GM18508 (cell line): ENCODE results near the gene STXBP6.
"Not testable (repeated sequence)": the region's sequence is repeated elsewhere in the genome, so short reads cannot be mapped to it uniquely, and the experiment has no call there.

Source experiments
- ATAC-seq: cut with Tn5 transposase; IDR thresholded peaks from one replicate; pipeline ENCODE4 v1.9.1; 2021; ENCODE audit warnings: moderate number of reproducible peaks; ENCODE audit not compliant: insufficient read depth, unreplicated experiment

Gene STXBP6

DNA sequence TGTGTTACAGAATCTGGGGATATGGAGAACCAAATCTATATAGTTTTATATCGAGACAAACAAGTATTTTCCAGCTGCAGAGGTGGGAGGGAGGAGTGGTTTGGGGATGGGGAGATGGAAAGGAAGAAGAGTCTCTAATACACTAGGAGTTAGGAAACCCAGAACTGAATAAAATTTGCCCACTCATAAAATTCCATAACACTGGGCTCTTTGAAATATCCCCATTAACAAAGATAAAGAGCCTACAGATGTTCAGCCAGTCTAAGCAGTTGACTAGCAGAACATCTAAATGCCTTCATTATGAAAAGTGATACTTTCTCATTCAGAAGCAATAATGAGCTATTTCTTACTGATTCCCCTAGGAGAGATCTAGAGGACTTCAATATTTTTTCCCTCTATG, 264.2 kb downstream of the STXBP6 start:
- no peak for ATAC-seq

DNA sequence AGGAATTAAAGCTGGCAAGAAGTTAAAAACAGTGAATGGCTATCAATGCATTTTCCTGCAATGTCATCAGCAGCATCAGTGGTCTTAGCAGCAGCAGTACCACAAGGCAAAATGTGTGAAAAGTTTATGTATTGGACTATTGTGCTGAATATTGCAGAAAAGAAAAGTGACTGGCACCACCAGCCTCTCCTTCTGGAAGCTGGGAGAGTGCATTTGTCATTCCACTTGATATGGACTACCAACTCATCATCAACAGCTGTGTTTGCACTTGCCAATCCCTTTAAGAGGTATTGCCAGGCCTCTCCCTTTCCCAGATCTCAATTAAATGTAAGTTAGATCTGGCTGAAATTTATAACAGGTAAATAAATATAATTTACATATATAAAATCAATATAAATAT, 265.0 kb downstream of the STXBP6 start:
- ATAC-seq, result no peak

DNA sequence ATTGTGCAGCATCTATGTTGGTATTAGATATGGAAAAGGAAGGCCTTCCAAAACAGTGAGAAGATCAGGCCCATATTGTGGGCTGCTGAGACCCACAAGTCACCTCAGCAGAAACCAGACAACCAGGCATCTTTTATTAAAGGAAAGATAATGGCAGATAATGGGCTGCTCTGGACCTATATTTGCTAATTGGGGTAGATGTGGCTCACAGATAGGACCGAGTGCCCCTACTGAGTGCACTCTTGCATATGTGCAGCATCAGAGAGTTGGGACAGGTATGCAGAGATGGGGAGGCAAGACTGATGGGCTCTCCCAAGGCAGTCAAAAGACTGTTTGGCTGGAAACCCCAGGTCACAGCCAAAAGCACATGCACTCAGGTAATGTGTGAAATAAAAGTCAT, 266.2 kb downstream of the STXBP6 start:
- no peak for ATAC-seq

DNA sequence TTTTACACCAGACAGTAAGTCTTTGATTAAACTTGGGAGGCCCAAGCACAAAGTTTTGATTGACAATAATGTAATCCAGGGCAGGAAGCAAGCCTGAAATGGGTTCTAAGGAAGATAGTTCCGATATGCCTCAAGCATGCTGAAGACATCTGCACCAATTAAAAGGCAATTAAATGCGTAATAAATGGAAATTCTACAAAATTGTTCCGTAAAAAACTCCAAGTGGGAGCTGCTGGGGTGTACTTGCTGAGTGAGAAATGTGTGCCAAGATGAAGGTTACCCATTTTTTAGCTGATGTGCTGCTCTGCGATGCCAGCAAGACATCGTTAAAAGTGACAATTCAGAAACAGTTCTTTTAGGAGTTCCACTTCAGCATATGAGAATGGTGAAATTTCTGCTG, 269.7 kb downstream of the STXBP6 start:
- ATAC-seq, result no peak

DNA sequence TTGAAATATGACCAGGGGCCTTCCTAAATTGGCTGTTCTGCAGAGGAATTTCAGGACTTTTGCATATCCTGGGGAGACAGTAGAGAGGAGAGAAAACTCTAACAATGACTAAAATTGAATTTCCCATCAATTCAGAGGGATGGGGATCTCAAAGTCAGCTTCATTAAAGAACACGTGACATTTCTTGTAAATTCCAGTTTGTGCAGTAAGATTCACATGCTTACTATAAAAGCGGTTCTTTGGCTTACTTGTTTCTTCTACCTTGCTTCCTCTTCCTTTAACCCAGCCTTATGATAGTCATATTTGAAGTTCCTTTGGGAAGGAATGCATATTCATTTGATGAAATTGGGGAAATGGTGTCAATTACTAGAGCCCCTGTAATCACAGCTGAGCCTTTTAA, 272.3 kb downstream of the STXBP6 start:
- ATAC-seq, result no peak

DNA sequence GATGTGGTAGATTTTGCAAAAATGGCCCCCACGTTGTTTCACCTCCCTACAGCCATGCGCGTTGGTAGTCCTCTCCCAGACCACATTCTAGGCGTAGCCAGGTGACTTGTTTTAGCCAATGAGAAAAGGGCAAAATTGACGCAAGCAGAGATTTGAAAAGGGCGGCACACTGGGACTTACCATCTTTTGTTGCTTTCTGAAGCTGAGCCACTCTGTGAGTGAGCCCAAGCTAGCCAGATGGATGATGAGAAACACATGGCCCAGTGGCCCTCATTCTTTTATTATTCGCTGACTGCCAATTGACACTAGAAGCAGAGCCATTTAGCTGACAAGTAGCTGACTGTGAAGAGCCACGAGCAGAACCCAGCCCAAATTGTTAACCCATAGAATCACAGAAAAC, 274.0 kb downstream of the STXBP6 start:
- no peak for ATAC-seq

DNA sequence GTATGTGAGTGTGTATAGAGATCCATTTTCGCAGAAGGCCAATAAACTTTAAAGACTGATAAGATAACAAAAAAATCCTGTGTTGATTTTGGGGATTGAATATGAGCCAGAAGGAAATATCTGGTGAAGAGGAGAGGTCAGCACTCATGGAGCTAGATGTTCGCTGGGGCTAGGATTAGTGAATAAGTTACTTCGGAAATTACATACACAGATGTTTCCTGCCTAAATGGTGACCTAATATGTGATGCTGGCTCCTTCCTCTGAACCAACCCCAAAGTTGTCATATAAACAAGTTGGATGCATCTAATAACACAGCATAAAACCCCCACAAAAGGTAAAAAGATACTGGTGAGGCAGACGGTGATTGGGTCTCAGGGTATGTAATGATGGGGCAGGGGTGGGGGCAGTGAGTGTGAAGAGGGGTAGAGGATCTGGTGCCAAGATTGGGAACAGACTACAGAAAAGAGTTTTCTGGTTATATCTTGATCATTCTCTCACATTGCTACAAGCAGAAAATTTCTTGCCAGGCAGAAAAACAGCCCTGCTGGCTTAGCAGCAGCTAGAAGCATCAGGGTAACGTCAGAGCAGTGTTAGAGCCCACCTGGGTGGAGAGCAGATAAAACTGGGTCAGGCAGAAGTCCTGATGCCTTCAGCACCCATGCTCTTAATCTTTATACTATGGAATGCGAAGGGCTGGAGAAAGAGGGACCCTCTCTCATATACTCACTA, 275.6 kb downstream of the STXBP6 start:
- ATAC-seq, result no peak

DNA sequence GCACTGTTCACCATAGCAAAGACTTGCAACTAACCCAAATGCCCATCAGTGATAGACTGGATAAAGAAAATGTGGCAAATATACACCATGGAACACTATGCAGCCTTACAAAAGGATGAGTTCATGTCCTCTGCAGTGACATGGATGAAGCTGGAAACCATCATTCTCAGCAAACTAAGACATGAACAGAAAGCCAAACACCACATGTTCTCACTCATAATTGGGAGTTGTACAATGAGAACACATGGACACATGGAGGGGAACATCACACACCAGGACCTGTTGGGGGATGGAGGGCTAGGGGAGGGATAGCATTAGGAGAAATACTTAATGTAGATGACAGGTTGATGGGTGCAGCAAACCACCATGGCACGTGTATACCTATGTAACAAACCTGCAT, 276.4 kb downstream of the STXBP6 start:
- not testable (repeated sequence) for ATAC-seq

DNA sequence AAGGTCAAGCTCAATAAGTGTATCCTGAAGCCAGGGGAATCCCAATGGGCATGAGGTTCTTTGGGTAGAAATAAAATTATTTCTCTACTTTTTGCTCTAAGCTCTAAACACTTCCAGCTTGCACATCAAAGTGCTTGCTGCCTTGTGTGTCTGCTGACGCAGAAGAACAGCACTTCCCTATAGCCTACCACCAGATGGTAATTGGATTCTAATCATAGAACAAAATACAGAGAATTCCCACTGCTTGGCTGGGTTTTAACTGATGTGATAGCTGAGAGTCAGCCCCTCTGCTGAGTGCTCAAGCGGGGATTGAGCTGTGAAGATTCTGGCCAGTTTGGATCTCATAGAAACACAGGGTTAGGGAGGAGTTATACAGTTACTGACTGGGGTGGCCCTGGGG, 283.5 kb downstream of the STXBP6 start:
- ATAC-seq, result no peak

DNA sequence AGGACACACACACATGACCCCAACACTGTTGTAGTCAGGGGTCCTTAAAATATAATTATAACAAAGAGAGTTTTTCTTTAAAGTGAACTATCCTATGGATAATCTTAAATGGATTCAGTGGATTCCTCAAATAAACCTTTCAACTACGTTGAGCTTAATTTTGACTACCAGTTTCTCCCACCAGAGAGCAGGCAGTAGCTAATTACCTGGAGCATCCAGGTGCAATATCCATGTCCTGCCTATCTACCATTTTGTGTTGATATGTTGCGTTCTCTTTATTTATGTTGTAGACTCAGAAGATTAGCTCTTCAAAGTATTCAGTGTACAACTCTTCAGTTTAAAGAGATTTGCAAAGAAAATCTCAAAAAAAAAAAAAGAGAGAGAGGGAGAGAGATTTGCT, 288.8 kb downstream of the STXBP6 start:
- no peak for ATAC-seq
